GM19240 (cell line): Measurements from ENCODE around the gene AP3S2.

ENCODE experiments used
- DNase-seq: peaks from one replicate; pipeline ENCODE4 v3.0.0; 2011; ENCODE audit warnings: low spot score; ENCODE audit not compliant: insufficient read length

AP3S2 gene

GRCh38 chr15:89817701-89818280 lies 76.0 kb downstream of the AP3S2 start:
- DNase-seq: no peak

GRCh38 chr15:89815769-89816168 lies 78.0 kb downstream of the AP3S2 start:
- DNase-seq: no peak

- DNase-seq: no peak
These were observed 79.6 kb downstream of the AP3S2 start for GRCh38 chr15:89814112-89814742.

GRCh38 chr15:89813381-89814111 lies 80.2 kb downstream of the AP3S2 start:
- no peak for DNase-seq

- DNase-seq: no peak
These were observed 80.9 kb downstream of the AP3S2 start for GRCh38 chr15:89812847-89813320.

GRCh38 chr15:89812011-89812846 lies 81.6 kb downstream of the AP3S2 start:
- no peak for DNase-seq

- DNase-seq: no peak
These were observed 83.0 kb downstream of the AP3S2 start for GRCh38 chr15:89810837-89811236.

- no peak for DNase-seq
These were observed 84.0 kb downstream of the AP3S2 start for GRCh38 chr15:89809787-89810148.

- DNase-seq: no peak
These were observed 84.6 kb downstream of the AP3S2 start for GRCh38 chr15:89809093-89809786.

- no peak for DNase-seq
These were observed 85.5 kb downstream of the AP3S2 start for GRCh38 chr15:89808160-89808870.

GRCh38 chr15:89807689-89808088 lies 86.1 kb downstream of the AP3S2 start:
- DNase-seq: no peak

GRCh38 chr15:89806559-89807550 lies 86.9 kb downstream of the AP3S2 start:
- DNase-seq: no peak

GRCh38 chr15:89806210-89806558 lies 87.6 kb downstream of the AP3S2 start:
- DNase-seq: no peak

- no peak for DNase-seq
These were observed 88.3 kb downstream of the AP3S2 start for GRCh38 chr15:89805241-89806209.

GRCh38 chr15:89803941-89804800 lies 89.6 kb downstream of the AP3S2 start:
- no peak for DNase-seq

GRCh38 chr15:89802986-89803824 lies 90.6 kb downstream of the AP3S2 start:
- no peak for DNase-seq
